ENCODE measurements around the gene IL1R1.

IL1R1 gene

DNA sequence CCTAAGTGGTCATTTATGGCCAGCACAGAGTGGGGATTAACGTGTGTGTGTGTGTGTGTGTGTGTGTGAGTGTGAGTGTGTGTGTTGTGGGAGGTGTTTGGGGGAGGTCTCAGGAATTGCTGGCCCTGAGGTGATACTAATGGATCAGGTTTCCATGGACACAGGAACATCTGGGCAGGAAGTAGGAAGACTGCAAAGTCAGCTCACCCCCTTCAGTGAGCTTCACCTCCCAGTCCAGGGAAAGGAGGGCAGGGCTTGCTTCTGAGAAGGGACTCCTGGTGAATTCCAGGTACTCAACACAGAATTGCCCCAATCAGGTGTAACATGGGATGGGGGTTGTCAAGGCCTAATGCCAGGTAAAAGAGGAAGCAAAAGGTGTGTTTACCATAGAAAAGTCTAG lies 30.3 kb upstream of the IL1R1 start:
- TF ChIP-seq, protein P1, sequence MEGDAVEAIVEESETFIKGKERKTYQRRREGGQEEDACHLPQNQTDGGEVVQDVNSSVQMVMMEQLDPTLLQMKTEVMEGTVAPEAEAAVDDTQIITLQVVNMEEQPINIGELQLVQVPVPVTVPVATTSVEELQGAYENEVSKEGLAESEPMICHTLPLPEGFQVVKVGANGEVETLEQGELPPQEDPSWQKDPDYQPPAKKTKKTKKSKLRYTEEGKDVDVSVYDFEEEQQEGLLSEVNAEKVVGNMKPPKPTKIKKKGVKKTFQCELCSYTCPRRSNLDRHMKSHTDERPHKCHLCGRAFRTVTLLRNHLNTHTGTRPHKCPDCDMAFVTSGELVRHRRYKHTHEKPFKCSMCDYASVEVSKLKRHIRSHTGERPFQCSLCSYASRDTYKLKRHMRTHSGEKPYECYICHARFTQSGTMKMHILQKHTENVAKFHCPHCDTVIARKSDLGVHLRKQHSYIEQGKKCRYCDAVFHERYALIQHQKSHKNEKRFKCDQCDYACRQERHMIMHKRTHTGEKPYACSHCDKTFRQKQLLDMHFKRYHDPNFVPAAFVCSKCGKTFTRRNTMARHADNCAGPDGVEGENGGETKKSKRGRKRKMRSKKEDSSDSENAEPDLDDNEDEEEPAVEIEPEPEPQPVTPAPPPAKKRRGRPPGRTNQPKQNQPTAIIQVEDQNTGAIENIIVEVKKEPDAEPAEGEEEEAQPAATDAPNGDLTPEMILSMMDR (IDR thresholded peaks at IDR 0.05; ENCODE audit: low read depth, low read length, missing control alignments), result no peak
- no peak for DNase-seq (ENCODE audit: low read depth)
- no peak overlapping the region for H3K4me3 ChIP-seq (ENCODE audit: low read depth, low read length)

DNA sequence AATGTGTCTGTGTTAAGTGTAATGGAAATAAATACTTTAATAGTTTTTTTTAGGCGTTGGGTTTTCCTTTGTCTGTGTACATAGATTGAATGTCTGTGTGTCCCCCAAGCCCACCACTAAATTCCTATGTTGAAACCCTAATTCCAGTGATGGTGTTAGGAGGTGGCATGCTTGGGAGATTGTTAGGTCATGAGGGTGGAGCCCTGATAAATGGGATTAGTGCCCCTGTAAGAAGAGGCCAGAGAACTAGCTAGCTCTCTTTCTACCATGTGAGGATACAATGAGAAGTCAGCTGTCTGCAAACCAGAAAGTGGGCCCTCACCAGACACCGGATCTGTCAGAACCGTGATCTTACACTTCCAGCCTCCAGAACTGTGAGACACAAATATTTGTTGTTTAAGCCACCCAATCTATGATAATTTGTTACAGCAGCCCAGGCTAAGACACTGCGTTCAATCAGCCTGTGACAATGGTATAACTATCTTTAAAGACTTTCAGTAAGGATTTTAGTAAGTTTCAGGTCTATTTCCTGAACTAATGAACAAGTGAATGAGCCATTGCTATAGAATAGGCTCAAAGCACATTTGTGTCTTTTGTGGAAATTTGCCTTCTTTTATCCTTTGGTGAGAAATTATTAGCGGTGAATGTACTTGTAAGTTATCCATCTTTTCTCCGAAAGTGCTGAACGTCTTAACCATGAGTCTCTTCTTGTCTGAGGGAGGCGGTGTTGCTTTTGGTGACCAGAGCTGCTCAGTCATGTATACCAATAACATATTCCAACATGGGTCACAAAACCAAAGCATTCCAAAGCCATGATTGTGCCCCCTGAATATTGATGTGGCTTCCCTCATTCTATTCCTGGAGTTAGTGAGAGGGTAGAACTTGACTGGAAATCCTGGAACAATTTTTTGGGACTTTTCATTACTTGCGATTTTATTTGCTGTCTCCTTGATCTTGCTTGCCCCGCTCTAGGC lies 29.6 kb upstream of the IL1R1 start:
- no peak overlapping the region for H3K4me3 ChIP-seq (ENCODE audit: low read depth, low read length)
- TF ChIP-seq, protein P1 (IDR thresholded peaks at IDR 0.05; ENCODE audit: low read depth, low read length, missing control alignments), result no peak
- no peak for DNase-seq (ENCODE audit: low read depth)

DNA sequence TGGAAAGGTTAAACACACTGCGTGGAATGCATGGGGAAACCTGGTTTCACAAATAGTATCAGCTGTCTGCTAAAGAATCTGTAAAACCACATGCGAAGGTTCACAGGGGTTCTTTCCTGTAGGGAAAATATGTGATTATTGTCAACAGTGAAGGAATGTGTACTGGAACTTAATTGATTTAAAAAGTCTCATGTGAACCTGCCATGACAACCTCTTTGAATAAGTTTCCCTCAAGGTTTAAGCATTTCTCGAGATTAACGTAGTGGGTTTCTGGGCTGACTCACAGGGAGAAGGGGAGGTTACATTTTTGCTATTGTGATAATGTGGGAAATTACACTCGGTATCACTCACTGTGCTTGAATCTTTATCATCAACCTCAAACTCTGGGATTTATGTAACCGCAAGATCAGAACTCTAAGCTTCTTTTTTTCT lies 28.2 kb upstream of the IL1R1 start:
- TF ChIP-seq, protein P1 (IDR thresholded peaks at IDR 0.05; ENCODE audit: low read depth, low read length, missing control alignments), result no peak
- H3K4me3 ChIP-seq (ENCODE audit: low read depth, low read length), result no peak overlapping the region
- no peak for DNase-seq (ENCODE audit: low read depth)

DNA sequence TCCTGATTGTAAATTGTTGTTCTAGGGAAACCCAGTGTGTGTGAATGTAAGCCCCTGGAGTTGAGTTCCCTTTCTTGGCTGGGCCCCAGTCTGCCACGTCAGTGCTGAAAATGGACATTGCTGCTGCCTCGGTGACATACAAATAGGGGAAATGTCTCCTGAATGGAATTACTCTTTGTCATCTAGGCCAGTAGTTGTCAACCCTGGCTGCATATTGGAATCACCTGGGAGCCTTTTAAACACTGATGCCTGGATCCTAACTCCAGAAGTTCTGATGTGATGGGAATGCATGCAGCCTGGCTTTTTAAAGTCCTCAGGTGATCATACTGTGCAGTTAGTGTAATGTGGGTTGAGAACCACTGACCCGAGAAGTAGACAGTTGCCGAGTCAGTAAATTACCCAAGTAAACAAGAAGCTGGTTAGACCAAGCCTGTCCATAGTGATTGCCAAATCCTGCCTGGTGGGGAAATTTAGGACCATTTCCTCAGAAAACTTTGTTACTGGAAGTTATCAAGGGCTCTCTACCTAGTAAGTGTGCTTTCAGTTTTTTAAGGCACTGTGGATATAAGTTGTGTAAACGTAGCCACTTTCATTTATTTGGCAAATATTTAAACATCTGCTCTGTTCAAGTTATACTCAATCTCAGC lies 27.6 kb upstream of the IL1R1 start:
- DNase-seq (ENCODE audit: low read depth), result no peak
- TF ChIP-seq, protein P1 (IDR thresholded peaks at IDR 0.05; ENCODE audit: low read depth, low read length, missing control alignments), result no peak
- no peak overlapping the region for H3K4me3 ChIP-seq (ENCODE audit: low read depth, low read length)

DNA sequence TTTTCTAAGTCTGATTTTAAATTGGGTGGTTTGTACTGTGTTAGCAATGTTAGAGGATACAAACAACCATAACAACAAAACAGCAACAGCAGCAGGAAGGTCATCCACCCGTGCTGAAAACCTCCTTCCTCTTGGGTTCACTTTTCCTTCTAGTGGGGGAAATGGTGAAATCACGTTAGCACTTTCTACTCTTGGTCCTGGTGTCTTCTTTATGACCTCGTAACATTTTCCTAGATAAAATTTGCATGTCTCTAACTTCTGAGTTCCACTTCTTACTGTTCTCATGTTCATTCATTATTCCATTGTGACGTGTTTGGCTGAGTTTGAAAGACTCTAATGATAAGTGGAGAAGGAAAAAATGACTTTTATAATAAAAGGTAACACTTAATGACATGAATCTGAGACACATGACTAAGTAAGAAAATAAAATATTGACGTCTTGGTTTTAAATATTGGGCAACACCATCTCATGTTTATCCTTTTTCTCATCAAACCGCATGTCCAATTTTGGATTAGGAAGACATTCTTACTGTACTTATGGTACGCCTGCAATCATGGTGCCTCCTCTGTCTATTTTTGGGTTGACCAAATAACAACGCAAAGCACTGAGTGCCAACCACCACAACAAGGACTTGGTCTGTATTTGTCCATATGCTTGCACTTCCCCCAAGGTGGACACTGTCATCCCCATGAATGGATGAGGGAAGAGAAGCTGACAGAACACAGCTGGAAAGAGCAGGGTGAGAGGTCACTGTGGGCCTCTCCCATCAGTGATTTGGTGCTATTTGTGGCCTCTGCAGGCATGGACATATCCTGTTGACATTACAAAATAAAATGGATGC lies 25.7 kb upstream of the IL1R1 start:
- TF ChIP-seq, protein P1 (IDR thresholded peaks at IDR 0.05; ENCODE audit: low read depth, low read length, missing control alignments), result no peak
- no peak overlapping the region for H3K4me3 ChIP-seq (ENCODE audit: low read depth, low read length)
- DNase-seq (ENCODE audit: low read depth), result no peak

DNA sequence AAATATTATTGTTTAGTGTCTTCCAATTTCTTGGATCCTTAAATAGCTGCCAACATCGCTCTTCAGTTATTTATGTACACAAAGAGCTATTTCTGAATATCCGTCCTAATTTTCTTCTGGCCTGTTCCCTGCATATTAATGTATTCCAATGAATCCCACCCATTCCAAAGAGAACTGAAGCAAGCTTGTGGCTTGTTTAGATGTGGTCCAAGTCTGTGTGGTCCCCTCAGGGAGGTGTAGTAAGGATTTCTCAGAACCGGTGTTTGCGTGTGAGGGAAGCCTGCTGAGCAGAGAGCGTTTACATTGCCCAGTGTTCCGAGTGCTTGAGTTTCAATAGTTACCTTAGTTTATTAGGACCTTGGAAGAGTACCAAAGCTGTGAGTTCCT lies 25.1 kb upstream of the IL1R1 start:
- DNase-seq (ENCODE audit: low read depth), result no peak
- TF ChIP-seq, protein P1 (IDR thresholded peaks at IDR 0.05; ENCODE audit: low read depth, low read length, missing control alignments), result no peak
- no peak overlapping the region for H3K4me3 ChIP-seq (ENCODE audit: low read depth, low read length)
